Mammary epithelial cell (primary cell): ENCODE data around the gene TTPAL.

Source experiments
- EZH2 ChIP-seq: IDR thresholded peaks from 2 replicates; pipeline ENCODE4 v1.6.1; 2012; ENCODE audit warnings: low read length, inconsistent platforms, borderline replicate concordance
- TF ChIP-seq, protein P1 (sequence below), 2 donors: IDR thresholded peaks in 1 of 2; conservative IDR thresholded peaks in 1 of 2; 2 replicates each; pipeline ENCODE4 v1.5.1; 2011 to 2012; ENCODE audit warnings: inconsistent platforms in 2 of 2, low read length in 2 of 2, mild to moderate bottlenecking in 2 of 2, control low read depth in 1 of 2, low read depth in 1 of 2; ENCODE audit not compliant: insufficient read depth in 1 of 2; ENCODE audit errors: extremely low read depth in 1 of 2

DNA sequence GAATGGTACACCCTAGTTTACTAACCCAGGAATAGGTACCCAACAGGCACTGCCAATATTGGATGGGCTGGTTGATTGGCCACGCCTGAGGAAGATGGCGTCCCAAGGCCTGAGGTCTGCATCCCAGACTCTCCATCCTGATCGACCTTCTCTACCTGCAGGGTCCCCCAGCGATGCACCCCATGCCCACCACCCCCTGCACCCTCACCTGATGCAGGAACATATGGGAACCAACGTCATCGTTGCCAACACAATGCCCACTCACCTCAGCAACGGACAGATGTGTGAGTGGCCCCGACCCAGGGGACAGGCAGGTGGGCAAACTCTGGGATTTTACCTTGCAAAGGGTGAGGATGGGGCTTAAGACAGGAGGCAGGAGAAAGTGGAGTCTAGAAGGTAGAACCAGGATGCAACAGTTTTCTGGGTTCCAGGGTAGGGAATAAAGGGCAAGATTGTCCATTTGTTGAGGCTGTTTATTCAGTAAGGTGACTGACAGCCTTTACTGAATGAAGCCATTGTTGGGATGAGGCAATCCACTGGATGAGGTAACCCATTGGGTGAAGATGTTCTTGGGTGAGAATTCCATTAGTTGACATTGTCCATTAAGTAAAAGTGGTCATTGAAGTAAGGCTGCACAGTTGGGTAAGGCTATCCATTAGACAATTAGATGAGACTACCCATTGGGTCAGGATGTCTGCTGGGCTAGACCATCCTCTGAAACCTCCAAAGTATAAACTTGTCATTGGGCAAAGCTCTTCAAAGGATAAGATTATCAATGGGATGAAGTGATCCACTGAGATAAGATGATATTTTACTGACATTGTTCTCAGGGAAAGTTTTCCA, 47.3 kb upstream of the TTPAL start:
- TF ChIP-seq, protein P1, sequence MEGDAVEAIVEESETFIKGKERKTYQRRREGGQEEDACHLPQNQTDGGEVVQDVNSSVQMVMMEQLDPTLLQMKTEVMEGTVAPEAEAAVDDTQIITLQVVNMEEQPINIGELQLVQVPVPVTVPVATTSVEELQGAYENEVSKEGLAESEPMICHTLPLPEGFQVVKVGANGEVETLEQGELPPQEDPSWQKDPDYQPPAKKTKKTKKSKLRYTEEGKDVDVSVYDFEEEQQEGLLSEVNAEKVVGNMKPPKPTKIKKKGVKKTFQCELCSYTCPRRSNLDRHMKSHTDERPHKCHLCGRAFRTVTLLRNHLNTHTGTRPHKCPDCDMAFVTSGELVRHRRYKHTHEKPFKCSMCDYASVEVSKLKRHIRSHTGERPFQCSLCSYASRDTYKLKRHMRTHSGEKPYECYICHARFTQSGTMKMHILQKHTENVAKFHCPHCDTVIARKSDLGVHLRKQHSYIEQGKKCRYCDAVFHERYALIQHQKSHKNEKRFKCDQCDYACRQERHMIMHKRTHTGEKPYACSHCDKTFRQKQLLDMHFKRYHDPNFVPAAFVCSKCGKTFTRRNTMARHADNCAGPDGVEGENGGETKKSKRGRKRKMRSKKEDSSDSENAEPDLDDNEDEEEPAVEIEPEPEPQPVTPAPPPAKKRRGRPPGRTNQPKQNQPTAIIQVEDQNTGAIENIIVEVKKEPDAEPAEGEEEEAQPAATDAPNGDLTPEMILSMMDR (conservative IDR thresholded peaks at IDR 0.05 in 1 of 2, IDR thresholded peaks at IDR 0.05 in 1 of 2; ENCODE audit: extremely low read depth in 1 of 2, insufficient read depth in 1 of 2, low read depth in 1 of 2, low read length in 2 of 2): no peak
- TF ChIP-seq EZH2: no peak
